ENCODE measurements around the gene RBM6. TPM values are rescaled to one million over a fixed set of nuclear protein-coding genes. Genes with fewer than 3 reads are reported as not detected.
"Not testable (repeated sequence)": the region's sequence is repeated elsewhere in the genome, so short reads cannot be mapped to it uniquely, and the experiment has no call there.

Gene RBM6
- total RNA-seq, 2 experiments from 2014 or later: 99.3 to 106 TPM

DNA sequence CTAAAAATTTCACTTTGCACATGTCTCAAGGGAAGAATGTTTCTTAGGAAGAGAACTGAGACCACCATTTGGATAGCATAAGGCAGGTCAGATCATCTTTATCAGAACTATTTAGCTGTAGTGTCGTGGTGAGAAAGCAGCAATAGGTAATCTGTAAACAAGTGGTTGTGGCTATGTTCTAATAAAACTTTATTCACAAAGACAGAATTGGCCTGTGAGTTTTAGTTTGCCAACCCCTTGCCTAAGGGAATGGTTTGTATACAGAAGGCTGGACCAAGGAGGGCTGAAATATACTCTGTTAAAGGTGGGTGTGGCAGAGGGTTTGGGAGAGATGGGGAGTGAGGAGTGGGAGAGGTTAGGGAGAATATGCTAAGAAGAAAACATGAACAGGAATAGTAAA lies 138.1 kb downstream of the RBM6 start:
- CTCF ChIA-PET: interaction anchor here (0.6 kb wide), 1 partner anchor 15 kb away, joined by 3 read pairs; no protein-coding TSS in a partner anchor

DNA sequence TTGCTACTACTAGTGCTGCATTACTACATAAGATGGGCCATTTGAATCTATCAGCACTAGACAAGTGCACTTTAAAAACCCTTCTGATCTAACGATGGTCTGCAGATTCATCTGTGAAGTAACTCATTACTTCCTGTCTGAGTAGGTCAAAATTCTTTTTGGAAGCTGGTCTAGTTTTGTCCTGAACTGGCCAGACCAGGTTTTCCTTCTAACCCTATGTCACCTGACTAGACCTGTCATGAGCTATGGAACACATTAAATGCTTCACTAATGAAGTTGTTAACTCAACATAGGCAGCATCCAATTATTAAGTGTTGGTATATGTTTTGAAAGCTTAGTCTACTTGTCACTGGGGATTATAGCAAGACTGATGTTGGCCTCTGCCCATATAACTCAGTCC lies 138.7 kb downstream of the RBM6 start:
- no peak overlapping the region for H3K4me3 Mint-ChIP-seq
- H3K4me1 Mint-ChIP-seq (ENCODE audit: low read depth): peaks cover 16% of the 10 kb centered on the region
- no peaks in the 10 kb centered on the region for H3K27me3 ChIP-seq (ENCODE audit: control insufficient read depth in 1 of 2, insufficient read depth in 2 of 2, low read length in 2 of 2)
- H3K4me1 ChIP-seq (ENCODE audit: insufficient read depth, low read length): peaks cover 15% of the 10 kb centered on the region
- no peaks in the 10 kb centered on the region for H3K9me3 ChIP-seq (ENCODE audit: control insufficient read depth in 1 of 2, insufficient read depth in 1 of 2, low read length in 2 of 2)
- ATAC-seq (ENCODE audit: poor library complexity) (no peak), DNase-seq (no peak)
- POLR2A ChIA-PET: interaction anchor here (1.0 kb wide), 1 partner anchor 10 kb away, joined by 3 read pairs; no protein-coding TSS in a partner anchor
- H3K36me3 Mint-ChIP-seq (ENCODE audit: low read depth): peaks cover 30% of the 10 kb centered on the region
- TF ChIP-seq, protein P1, sequence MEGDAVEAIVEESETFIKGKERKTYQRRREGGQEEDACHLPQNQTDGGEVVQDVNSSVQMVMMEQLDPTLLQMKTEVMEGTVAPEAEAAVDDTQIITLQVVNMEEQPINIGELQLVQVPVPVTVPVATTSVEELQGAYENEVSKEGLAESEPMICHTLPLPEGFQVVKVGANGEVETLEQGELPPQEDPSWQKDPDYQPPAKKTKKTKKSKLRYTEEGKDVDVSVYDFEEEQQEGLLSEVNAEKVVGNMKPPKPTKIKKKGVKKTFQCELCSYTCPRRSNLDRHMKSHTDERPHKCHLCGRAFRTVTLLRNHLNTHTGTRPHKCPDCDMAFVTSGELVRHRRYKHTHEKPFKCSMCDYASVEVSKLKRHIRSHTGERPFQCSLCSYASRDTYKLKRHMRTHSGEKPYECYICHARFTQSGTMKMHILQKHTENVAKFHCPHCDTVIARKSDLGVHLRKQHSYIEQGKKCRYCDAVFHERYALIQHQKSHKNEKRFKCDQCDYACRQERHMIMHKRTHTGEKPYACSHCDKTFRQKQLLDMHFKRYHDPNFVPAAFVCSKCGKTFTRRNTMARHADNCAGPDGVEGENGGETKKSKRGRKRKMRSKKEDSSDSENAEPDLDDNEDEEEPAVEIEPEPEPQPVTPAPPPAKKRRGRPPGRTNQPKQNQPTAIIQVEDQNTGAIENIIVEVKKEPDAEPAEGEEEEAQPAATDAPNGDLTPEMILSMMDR (IDR thresholded peaks at IDR 0.05): no peak
- H3K27ac Mint-ChIP-seq: peak overlapping the region; percentile 49
- intact Hi-C loops (cut with DNase I, micrococcal nuclease): no loop called here
- CTCF ChIA-PET: interaction anchor here (0.6 kb wide), 1 partner anchor 14 kb away, joined by 3 read pairs; no protein-coding TSS in a partner anchor
- no peaks in the 10 kb centered on the region for H3K9me3 Mint-ChIP-seq
- H3K27me3 Mint-ChIP-seq: no peaks in the 10 kb centered on the region
- peaks cover 25% of the 10 kb centered on the region for H3K36me3 ChIP-seq (ENCODE audit: insufficient read depth, low read length)
- no peak overlapping the region for H3K4me3 ChIP-seq (ENCODE audit: low read length)
- peak overlapping the region in 1 of 2 donors; percentile 44 for H3K27ac ChIP-seq (ENCODE audit: low read depth in 1 of 2, low read length in 2 of 2)

More for the DNA sequence above, 138.1 kb downstream of the RBM6 start:
- H3K4me1 ChIP-seq (ENCODE audit: insufficient read depth, low read length): peaks cover 14% of the 10 kb centered on the region
- H3K27ac ChIP-seq (ENCODE audit: low read depth in 1 of 2, low read length in 2 of 2): peak overlapping the region in 1 of 2 donors; percentile 44
- H3K36me3 Mint-ChIP-seq (ENCODE audit: low read depth): peaks cover 35% of the 10 kb centered on the region
- POLR2A ChIA-PET: interaction anchor here (1.0 kb wide), 1 partner anchor 9 kb away, joined by 3 read pairs; no protein-coding TSS in a partner anchor
- H3K27me3 ChIP-seq (ENCODE audit: control insufficient read depth in 1 of 2, insufficient read depth in 2 of 2, low read length in 2 of 2): no peaks in the 10 kb centered on the region
- ATAC-seq (ENCODE audit: poor library complexity): no peak
- H3K27me3 Mint-ChIP-seq: no peaks in the 10 kb centered on the region
- intact Hi-C loops (cut with DNase I, micrococcal nuclease): no loop called here
- H3K27ac Mint-ChIP-seq: peak overlapping the region; percentile 49
- TF ChIP-seq, protein P1 (IDR thresholded peaks at IDR 0.05): no peak
- peaks cover 12% of the 10 kb centered on the region for H3K4me1 Mint-ChIP-seq (ENCODE audit: low read depth)
- H3K9me3 ChIP-seq (ENCODE audit: control insufficient read depth in 1 of 2, insufficient read depth in 1 of 2, low read length in 2 of 2): no peaks in the 10 kb centered on the region
- no peak for DNase-seq
- H3K4me3 Mint-ChIP-seq: no peak overlapping the region
- H3K9me3 Mint-ChIP-seq: no peaks in the 10 kb centered on the region
- H3K36me3 ChIP-seq (ENCODE audit: insufficient read depth, low read length): peaks cover 31% of the 10 kb centered on the region
- H3K4me3 ChIP-seq (ENCODE audit: low read length): no peak overlapping the region

DNA sequence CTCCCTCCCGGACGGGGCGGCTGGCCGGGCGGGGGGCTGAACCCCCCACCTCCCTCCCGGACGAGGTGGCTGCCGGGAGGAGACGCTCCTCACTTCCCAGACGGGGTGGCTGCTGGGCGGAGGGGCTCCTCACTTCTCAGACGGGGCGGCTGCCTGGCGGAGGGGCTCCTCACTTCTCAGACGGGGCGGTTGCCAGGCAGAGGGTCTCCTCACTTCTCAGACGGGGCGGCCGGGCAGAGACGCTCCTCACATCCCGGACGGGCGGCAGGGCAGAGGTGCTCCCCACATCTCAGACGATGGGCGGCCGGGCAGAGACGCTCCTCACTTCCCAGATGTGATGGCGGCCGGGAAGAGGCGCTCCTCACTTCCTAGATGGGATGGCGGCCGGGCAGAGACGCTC lies 145.0 kb downstream of the RBM6 start:
- Mint-ChIP-seq H3K4me1 (ENCODE audit: low read depth) (peaks cover 32% of the 10 kb centered on the region), H3K36me3 (ENCODE audit: low read depth) (peaks cover 17% of the 10 kb centered on the region)
- DNase-seq; H3K9me3 ChIP-seq (ENCODE audit: control insufficient read depth in 1 of 2, insufficient read depth in 1 of 2, low read length in 2 of 2); CTCF ChIA-PET; H3K4me3 Mint-ChIP-seq; H3K27ac ChIP-seq (ENCODE audit: low read depth in 1 of 2, low read length in 2 of 2); H3K27me3 ChIP-seq (ENCODE audit: control insufficient read depth in 1 of 2, insufficient read depth in 2 of 2, low read length in 2 of 2); H3K9me3 Mint-ChIP-seq; H3K27ac Mint-ChIP-seq; ATAC-seq (ENCODE audit: poor library complexity); H3K27me3 Mint-ChIP-seq; H3K36me3 ChIP-seq (ENCODE audit: insufficient read depth, low read length); H3K4me3 ChIP-seq (ENCODE audit: low read length); POLR2A ChIA-PET: not testable (repeated sequence)
- peaks cover 21% of the 10 kb centered on the region for H3K4me1 ChIP-seq (ENCODE audit: insufficient read depth, low read length)
- intact Hi-C loops (cut with DNase I, micrococcal nuclease): loop anchor here in 1 of 2 experiments (10.0 kb wide), 1 partner anchor 280 kb away; the partner anchor contains the start of gene INKA1

All from CD4-positive, alpha-beta T cell (primary cell).